GM23248 (cell line): ENCODE results near the gene MRPL49.

ENCODE experiments used
- EZH2 ChIP-seq: fragments of 200-600 bp; sonication (generic); IDR thresholded peaks from 2 replicates; pipeline ENCODE4 v1.6.1; 2018; ENCODE audit warnings: antibody characterized with exemption, mild to moderate bottlenecking; ENCODE audit not compliant: insufficient read depth, poor library complexity, severe bottlenecking
- EZH2phosphoT487 ChIP-seq: fragments of 200-600 bp; sonication (generic); IDR thresholded peaks from 2 replicates; pipeline ENCODE4 v1.6.1; 2018; ENCODE audit warnings: antibody characterized with exemption, moderate library complexity, mild to moderate bottlenecking, low read depth; ENCODE audit not compliant: insufficient read depth

- TF ChIP-seq EZH2 (no peak), EZH2phosphoT487 (no peak)
These were observed 13.0 kb downstream of the MRPL49 start for GRCh38 chr11:65134952-65135632.
